Measurements from ENCODE around the gene SEPHS1. TPM values are rescaled to one million over a fixed set of nuclear protein-coding genes. Genes with fewer than 3 reads are reported as not detected.

SEPHS1 gene
- total RNA-seq, 2 experiments from 2014 or later = 74.5 to 74.7 TPM

GRCh38 chr10:13360587-13360986 is 12.5 kb upstream of the SEPHS1 start:
- Mint-ChIP-seq H3K27ac (no peak overlapping the region), H3K9me3 (ENCODE audit: low read depth) (no peaks in the 10 kb centered on the region), H3K36me3 (ENCODE audit: low read depth) (no peaks in the 10 kb centered on the region), H3K4me1 (no peaks in the 10 kb centered on the region), H3K4me3 (no peak overlapping the region), H3K27me3 (peaks cover 9% of the 10 kb centered on the region)
- intact Hi-C loops (cut with DNase I, micrococcal nuclease) = no loop called here
- POLR2A ChIA-PET = no interaction called here
- CTCF ChIA-PET = no interaction called here
- ATAC-seq = no peak
- DNase-seq = no peak

DNA sequence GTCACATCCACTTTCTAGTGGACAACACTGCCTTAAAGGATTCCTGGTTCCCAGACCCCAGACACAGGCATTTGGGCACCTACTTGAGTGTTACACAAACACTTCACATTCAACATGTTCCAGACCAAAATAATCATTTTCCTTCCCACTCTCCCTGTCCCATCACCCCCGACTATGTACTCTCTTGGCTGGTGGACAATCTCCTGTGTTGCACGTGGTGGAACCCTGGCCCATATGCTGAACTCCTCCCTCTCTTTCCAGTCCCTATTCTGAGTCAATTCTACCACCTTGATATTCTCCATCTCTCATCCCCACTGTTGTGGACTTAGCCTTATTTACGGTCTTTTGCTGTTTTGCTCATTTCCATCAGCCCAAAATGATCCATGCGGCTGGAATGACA is 8.3 kb upstream of the SEPHS1 start:
- Mint-ChIP-seq H3K4me3 (no peak overlapping the region), H3K27ac (peak overlapping the region; percentile 2), H3K36me3 (ENCODE audit: low read depth) (no peaks in the 10 kb centered on the region), H3K4me1 (peaks cover 12% of the 10 kb centered on the region), H3K9me3 (ENCODE audit: low read depth) (no peaks in the 10 kb centered on the region), H3K27me3 (peaks cover 9% of the 10 kb centered on the region)
- DNase-seq (no peak), ATAC-seq (no peak)
- ChIA-PET CTCF (no interaction called here), POLR2A (no interaction called here)
- intact Hi-C loops (cut with DNase I, micrococcal nuclease) = no loop called here

GRCh38 chr10:13354783-13355182 is 6.7 kb upstream of the SEPHS1 start:
- ChIA-PET CTCF (no interaction called here), POLR2A (no interaction called here)
- Mint-ChIP-seq H3K36me3 (ENCODE audit: low read depth) (no peaks in the 10 kb centered on the region), H3K27ac (no peak overlapping the region), H3K4me1 (peaks cover 28% of the 10 kb centered on the region), H3K27me3 (peaks cover 9% of the 10 kb centered on the region), H3K4me3 (no peak overlapping the region), H3K9me3 (ENCODE audit: low read depth) (no peaks in the 10 kb centered on the region)
- intact Hi-C loops (cut with DNase I, micrococcal nuclease) = no loop called here
- DNase-seq = no peak
- ATAC-seq = no peak

DNA sequence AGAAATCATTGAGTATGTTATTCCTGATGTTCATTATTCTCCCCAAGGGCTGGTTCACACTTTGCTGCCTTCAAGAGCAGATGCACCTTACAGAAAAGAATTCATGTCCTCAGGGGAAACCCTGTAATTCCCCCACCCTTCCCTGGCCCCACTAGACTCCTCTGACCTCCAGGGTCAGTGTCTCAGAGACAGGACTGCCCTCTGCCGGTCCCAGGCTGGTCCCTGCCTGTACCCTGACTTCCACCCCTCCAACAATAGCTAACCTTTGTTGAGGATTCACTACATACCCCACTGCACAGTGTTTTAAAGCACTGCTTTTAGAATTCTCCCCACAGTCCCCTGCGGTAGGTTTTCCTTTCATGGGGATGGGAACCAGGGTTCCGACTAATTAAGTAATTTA is 4.4 kb upstream of the SEPHS1 start:
- peaks cover 33% of the 10 kb centered on the region for H3K4me1 Mint-ChIP-seq
- no peak overlapping the region for H3K4me3 Mint-ChIP-seq
- intact Hi-C loops (cut with DNase I, micrococcal nuclease) = no loop called here
- ChIA-PET POLR2A (interaction anchor here (0.6 kb wide), 1 partner anchor 25 kb away, joined by 3 read pairs; no protein-coding TSS in a partner anchor), CTCF (interaction anchor here (0.8 to 1.4 kb wide), 5 partner anchors 12 to 50 kb away, joined by 3 to 4 read pairs (median 3); no protein-coding TSS in a partner anchor)
- no peaks in the 10 kb centered on the region for H3K9me3 Mint-ChIP-seq (ENCODE audit: low read depth)
- no peak for ATAC-seq
- H3K27ac Mint-ChIP-seq = peak overlapping the region; percentile 76
- H3K27me3 Mint-ChIP-seq = peaks cover 4% of the 10 kb centered on the region
- no peaks in the 10 kb centered on the region for H3K36me3 Mint-ChIP-seq (ENCODE audit: low read depth)
- peak; percentile 32 for DNase-seq

DNA sequence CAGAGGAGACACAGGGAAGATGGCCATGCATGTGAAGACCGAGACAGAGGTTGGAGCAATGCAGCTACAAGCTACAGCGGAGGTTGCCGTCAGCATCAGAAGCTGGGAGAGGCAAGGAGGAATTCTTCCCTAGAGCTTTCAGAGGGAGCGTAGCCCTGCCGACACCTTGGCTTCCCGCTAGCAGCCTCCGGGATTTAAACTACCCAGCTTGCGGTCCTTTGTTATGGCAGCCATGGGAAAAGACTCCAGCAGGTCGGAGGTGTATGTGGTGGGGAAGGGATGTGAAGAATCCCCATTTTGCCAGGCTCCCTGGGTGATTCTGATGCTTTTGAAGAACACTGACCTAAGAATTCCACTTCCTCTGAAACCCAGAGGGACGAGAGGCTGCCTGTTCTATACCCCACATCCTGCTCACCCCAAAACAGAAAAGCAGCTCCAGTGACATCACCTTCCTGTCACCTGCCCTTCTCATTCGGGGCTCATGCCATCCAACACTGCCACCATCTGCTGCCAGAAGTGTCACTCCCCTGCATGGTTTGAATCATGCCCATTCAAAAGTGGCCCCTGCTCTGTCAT is 3.3 kb upstream of the SEPHS1 start:
- ATAC-seq (peak; percentile 22), DNase-seq (peak; percentile 65)
- H3K4me3 Mint-ChIP-seq = no peak overlapping the region
- H3K9me3 Mint-ChIP-seq (ENCODE audit: low read depth) = no peaks in the 10 kb centered on the region
- peak overlapping the region; percentile 76 for H3K27ac Mint-ChIP-seq
- peaks cover 35% of the 10 kb centered on the region for H3K4me1 Mint-ChIP-seq
- H3K36me3 Mint-ChIP-seq (ENCODE audit: low read depth) = peaks cover 4% of the 10 kb centered on the region
- ChIA-PET CTCF (interaction anchor here (0.7 to 1.4 kb wide), 4 partner anchors 17 to 310 kb away, joined by 3 to 5 read pairs (median 4); no protein-coding TSS in a partner anchor), POLR2A (interaction anchor here (0.6 kb wide), 1 partner anchor 594 kb away, joined by 3 read pairs; no protein-coding TSS in a partner anchor)
- intact Hi-C loops (cut with DNase I, micrococcal nuclease) = no loop called here
- peaks cover under 1% of the 10 kb centered on the region for H3K27me3 Mint-ChIP-seq

- ATAC-seq (peak; percentile 17), DNase-seq (peak; percentile 71)
- Mint-ChIP-seq H3K27me3 (no peaks in the 10 kb centered on the region), H3K4me1 (peaks cover 51% of the 10 kb centered on the region), H3K4me3 (peak overlapping the region; percentile 87), H3K36me3 (ENCODE audit: low read depth) (peaks cover 19% of the 10 kb centered on the region), H3K9me3 (ENCODE audit: low read depth) (no peaks in the 10 kb centered on the region), H3K27ac (peak overlapping the region; percentile 95)
- intact Hi-C loops (cut with DNase I, micrococcal nuclease) = loop anchor here in 1 of 2 experiments (2.0 to 10.0 kb wide), 2 partner anchors 1307 to 1605 kb away; partner anchors contain the start of genes DCLRE1C, MEIG1 and UPF2
- CTCF ChIA-PET = interaction anchor here (0.7 to 1.7 kb wide), 6 partner anchors 21 to 90 kb away, joined by 3 to 6 read pairs (median 4); no protein-coding TSS in a partner anchor
- POLR2A ChIA-PET = interaction anchor here (0.6 to 1.7 kb wide), 3 partner anchors 47 to 236 kb away, joined by 3 to 6 read pairs (median 5); no protein-coding TSS in a partner anchor
These were observed 1.6 kb upstream of the SEPHS1 start for GRCh38 chr10:13349463-13350274.

GRCh38 chr10:13347500-13348156 is 465 bp downstream of the SEPHS1 start:
- Mint-ChIP-seq H3K4me1 (peaks cover 57% of the 10 kb centered on the region), H3K27ac (no peak overlapping the region), H3K4me3 (peak overlapping the region; percentile 87), H3K36me3 (ENCODE audit: low read depth) (peaks cover 32% of the 10 kb centered on the region), H3K9me3 (ENCODE audit: low read depth) (no peaks in the 10 kb centered on the region), H3K27me3 (no peaks in the 10 kb centered on the region)
- CTCF ChIA-PET = no interaction called here
- DNase-seq (peak; percentile 89), ATAC-seq (peak; percentile 61)
- POLR2A ChIA-PET = no interaction called here
- intact Hi-C loops (cut with DNase I, micrococcal nuclease) = loop anchor here (1.0 to 10.0 kb wide), 9 partner anchors 45 to 1607 kb away; partner anchors contain the start of genes MCM10 (in 2 of the 2), CDC123 (in 1 of the 2), CDNF (in 1 of the 2) and DCLRE1C (in 1 of the 2)

GRCh38 chr10:13347043-13347499 is 1.0 kb downstream of the SEPHS1 start:
- Mint-ChIP-seq H3K27ac (peak overlapping the region; percentile 90), H3K4me1 (peaks cover 55% of the 10 kb centered on the region)

GRCh38 chr10:13346283-13347042 is 1.6 kb downstream of the SEPHS1 start:
- peaks cover 37% of the 10 kb centered on the region for H3K36me3 Mint-ChIP-seq (ENCODE audit: low read depth)
- ChIA-PET POLR2A (no interaction called here), CTCF (no interaction called here)
- no peak for DNase-seq
- H3K4me3 Mint-ChIP-seq = peak overlapping the region; percentile 84
- H3K9me3 Mint-ChIP-seq (ENCODE audit: low read depth) = no peaks in the 10 kb centered on the region
- intact Hi-C loops (cut with DNase I, micrococcal nuclease) = loop anchor here in 1 of 2 experiments (1.0 to 10.0 kb wide), 4 partner anchors 247 to 1608 kb away; partner anchors contain the start of genes CDC123, CDNF, DCLRE1C and HSPA14
- no peak for ATAC-seq
- H3K4me1 Mint-ChIP-seq = peaks cover 50% of the 10 kb centered on the region
- H3K27me3 Mint-ChIP-seq = no peaks in the 10 kb centered on the region
- H3K27ac Mint-ChIP-seq = peak overlapping the region; percentile 90

More at GRCh38 chr10:13347043-13347499, 1.0 kb downstream of the SEPHS1 start:
- ChIA-PET POLR2A (no interaction called here), CTCF (no interaction called here)
- DNase-seq (no peak), ATAC-seq (no peak)
- no peaks in the 10 kb centered on the region for H3K27me3 Mint-ChIP-seq
- no peaks in the 10 kb centered on the region for H3K9me3 Mint-ChIP-seq (ENCODE audit: low read depth)
- intact Hi-C loops (cut with DNase I, micrococcal nuclease) = loop anchor here in 1 of 2 experiments (1.0 to 10.0 kb wide), 4 partner anchors 248 to 1608 kb away; partner anchors contain the start of genes CDC123, CDNF, DCLRE1C and HSPA14
- H3K36me3 Mint-ChIP-seq (ENCODE audit: low read depth) = peaks cover 37% of the 10 kb centered on the region
- H3K4me3 Mint-ChIP-seq = peak overlapping the region; percentile 84

DNA sequence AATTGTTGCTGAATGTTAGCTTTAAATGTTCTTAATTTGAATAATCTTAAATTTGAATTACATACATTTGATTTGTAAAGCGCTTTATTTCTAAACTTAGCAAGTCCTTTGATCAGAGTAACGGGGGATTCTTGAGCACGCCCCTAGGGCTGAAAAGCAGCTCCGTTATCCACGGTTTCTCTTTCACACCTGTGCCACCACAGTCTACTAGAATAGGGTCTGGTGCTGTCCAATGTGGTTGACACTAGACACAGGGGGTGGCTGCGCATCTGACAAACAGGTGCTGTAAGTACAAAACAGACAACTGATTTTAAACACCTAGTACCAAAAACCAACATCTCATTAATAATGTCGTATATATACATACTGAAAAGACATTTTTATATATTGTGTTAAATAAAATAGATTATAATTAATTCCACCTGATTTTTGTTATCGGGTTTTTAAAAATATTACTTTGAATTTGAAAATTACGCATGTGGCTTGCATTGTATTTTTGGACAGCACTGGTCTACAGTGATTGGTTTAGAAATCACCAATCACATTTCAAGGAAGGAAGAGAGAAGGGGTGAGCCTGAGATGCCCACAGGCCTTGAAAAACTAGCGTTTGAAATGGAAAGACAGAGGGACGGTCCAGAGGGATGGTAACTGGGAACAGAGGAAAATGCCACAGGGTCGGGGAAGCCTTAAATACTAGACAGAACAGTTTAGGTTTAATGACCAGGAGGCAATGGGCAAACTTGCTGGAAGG is 7.3 kb downstream of the SEPHS1 start:
- H3K27me3 Mint-ChIP-seq = no peaks in the 10 kb centered on the region
- no peaks in the 10 kb centered on the region for H3K9me3 Mint-ChIP-seq (ENCODE audit: low read depth)
- H3K4me1 Mint-ChIP-seq = peaks cover 51% of the 10 kb centered on the region
- H3K27ac Mint-ChIP-seq = no peak overlapping the region
- intact Hi-C loops (cut with DNase I, micrococcal nuclease) = loop anchor here (2.0 to 10.0 kb wide), 2 partner anchors 16 to 1614 kb away; partner anchors contain the start of genes DCLRE1C (in 1 of the 2) and MEIG1 (in 1 of the 2)
- DNase-seq (peak; percentile 45), ATAC-seq (peak; percentile 79)
- peaks cover 51% of the 10 kb centered on the region for H3K36me3 Mint-ChIP-seq (ENCODE audit: low read depth)
- CTCF ChIA-PET = interaction anchor here (0.5 kb wide), 1 partner anchor 23 kb away, joined by 3 read pairs; no protein-coding TSS in a partner anchor
- POLR2A ChIA-PET = interaction anchor here (0.7 kb wide), 1 partner anchor 17 kb away, joined by 3 read pairs; no protein-coding TSS in a partner anchor
- peak overlapping the region; percentile 39 for H3K4me3 Mint-ChIP-seq

All from activated CD4-positive, alpha-beta T cell treated with anti-CD3 and anti-CD28 coated beads for 36 hours (primary cell).